HG02642 (cell line): Measurements from ENCODE around the gene SOX4.

Experiments
- ATAC-seq: cut with Tn5 transposase; IDR thresholded peaks from one replicate; pipeline ENCODE4 v1.9.1; 2021; ENCODE audit warnings: mild to moderate bottlenecking; ENCODE audit not compliant: unreplicated experiment, poor library complexity

SOX4 gene

DNA sequence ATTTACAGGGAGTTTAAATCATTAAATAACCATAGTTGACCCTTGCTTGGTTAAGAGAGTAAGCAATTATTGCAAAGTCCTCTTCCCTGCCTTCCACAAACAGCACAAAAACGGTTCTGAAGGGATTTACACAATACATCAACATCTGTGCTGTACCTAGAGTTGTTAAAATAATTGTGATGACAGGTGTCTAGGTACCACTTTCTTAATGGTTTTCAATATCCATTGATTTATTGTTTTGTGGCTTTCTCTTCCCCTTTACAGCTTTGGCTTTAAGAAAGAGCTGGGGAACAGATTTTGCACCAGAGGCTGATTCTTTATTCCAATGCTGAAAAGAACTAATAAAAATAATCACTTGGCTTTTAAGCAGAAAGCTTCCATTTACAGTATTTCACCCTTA lies 598 bp upstream of the SOX4 start:
- ATAC-seq = no peak

DNA sequence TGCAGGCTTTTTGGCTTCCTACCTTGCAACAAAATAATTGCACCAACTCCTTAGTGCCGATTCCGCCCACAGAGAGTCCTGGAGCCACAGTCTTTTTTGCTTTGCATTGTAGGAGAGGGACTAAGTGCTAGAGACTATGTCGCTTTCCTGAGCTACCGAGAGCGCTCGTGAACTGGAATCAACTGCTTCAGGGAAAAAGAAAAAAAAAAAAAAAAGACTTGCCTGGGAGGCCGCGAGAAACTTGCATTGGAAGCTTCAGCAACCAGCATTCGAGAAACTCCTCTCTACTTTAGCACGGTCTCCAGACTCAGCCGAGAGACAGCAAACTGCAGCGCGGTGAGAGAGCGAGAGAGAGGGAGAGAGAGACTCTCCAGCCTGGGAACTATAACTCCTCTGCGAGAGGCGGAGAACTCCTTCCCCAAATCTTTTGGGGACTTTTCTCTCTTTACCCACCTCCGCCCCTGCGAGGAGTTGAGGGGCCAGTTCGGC lies 420 bp downstream of the SOX4 start:
- ATAC-seq = peak; percentile 24

DNA sequence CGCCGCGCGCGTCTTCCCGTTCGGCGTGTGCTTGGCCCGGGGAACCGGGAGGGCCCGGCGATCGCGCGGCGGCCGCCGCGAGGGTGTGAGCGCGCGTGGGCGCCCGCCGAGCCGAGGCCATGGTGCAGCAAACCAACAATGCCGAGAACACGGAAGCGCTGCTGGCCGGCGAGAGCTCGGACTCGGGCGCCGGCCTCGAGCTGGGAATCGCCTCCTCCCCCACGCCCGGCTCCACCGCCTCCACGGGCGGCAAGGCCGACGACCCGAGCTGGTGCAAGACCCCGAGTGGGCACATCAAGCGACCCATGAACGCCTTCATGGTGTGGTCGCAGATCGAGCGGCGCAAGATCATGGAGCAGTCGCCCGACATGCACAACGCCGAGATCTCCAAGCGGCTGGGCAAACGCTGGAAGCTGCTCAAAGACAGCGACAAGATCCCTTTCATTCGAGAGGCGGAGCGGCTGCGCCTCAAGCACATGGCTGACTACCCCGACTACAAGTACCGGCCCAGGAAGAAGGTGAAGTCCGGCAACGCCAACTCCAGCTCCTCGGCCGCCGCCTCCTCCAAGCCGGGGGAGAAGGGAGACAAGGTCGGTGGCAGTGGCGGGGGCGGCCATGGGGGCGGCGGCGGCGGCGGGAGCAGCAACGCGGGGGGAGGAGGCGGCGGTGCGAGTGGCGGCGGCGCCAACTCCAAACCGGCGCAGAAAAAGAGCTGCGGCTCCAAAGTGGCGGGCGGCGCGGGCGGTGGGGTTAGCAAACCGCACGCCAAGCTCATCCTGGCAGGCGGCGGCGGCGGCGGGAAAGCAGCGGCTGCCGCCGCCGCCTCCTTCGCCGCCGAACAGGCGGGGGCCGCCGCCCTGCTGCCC lies 1.1 kb downstream of the SOX4 start:
- ATAC-seq = peak; percentile 32

DNA sequence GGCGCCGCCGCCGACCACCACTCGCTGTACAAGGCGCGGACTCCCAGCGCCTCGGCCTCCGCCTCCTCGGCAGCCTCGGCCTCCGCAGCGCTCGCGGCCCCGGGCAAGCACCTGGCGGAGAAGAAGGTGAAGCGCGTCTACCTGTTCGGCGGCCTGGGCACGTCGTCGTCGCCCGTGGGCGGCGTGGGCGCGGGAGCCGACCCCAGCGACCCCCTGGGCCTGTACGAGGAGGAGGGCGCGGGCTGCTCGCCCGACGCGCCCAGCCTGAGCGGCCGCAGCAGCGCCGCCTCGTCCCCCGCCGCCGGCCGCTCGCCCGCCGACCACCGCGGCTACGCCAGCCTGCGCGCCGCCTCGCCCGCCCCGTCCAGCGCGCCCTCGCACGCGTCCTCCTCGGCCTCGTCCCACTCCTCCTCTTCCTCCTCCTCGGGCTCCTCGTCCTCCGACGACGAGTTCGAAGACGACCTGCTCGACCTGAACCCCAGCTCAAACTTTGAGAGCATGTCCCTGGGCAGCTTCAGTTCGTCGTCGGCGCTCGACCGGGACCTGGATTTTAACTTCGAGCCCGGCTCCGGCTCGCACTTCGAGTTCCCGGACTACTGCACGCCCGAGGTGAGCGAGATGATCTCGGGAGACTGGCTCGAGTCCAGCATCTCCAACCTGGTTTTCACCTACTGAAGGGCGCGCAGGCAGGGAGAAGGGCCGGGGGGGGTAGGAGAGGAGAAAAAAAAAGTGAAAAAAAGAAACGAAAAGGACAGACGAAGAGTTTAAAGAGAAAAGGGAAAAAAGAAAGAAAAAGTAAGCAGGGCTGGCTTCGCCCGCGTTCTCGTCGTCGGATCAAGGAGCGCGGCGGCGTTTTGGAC lies 2.0 kb downstream of the SOX4 start:
- peak; percentile 25 for ATAC-seq

DNA sequence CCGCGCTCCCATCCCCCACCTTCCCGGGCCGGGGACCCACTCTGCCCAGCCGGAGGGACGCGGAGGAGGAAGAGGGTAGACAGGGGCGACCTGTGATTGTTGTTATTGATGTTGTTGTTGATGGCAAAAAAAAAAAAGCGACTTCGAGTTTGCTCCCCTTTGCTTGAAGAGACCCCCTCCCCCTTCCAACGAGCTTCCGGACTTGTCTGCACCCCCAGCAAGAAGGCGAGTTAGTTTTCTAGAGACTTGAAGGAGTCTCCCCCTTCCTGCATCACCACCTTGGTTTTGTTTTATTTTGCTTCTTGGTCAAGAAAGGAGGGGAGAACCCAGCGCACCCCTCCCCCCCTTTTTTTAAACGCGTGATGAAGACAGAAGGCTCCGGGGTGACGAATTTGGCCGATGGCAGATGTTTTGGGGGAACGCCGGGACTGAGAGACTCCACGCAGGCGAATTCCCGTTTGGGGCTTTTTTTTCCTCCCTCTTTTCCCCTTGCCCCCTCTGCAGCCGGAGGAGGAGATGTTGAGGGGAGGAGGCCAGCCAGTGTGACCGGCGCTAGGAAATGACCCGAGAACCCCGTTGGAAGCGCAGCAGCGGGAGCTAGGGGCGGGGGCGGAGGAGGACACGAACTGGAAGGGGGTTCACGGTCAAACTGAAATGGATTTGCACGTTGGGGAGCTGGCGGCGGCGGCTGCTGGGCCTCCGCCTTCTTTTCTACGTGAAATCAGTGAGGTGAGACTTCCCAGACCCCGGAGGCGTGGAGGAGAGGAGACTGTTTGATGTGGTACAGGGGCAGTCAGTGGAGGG lies 2.8 kb downstream of the SOX4 start:
- no peak for ATAC-seq

DNA sequence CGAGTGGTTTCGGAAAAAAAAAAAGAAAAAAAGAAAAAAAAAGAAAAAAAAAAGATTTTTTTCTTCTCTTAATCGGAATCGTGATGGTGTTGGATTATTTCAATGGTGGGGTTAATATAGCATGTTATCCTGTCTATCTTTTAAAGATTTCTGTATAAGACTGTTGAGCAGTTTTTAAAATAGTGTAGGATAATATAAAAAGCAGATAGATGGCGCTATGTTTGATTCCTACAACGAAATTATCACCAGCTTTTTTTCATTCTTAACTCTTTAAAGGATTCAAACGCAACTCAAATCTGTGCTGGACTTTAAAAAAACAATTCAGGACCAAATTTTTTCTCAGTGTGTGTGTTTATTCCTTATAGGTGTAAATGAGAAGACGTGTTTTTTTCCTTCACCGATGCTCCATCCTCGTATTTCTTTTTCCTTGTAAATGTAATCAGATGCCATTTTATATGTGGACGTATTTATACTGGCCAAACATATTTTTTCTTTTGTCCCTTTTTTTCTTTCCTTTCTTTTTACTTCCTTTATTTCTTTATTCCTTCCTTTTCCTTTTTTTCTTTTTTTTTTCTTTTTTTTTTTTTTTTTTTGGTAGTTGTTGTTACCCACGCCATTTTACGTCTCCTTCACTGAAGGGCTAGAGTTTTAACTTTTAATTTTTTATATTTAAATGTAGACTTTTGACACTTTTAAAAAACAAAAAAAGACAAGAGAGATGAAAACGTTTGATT lies 3.6 kb downstream of the SOX4 start:
- no peak for ATAC-seq

DNA sequence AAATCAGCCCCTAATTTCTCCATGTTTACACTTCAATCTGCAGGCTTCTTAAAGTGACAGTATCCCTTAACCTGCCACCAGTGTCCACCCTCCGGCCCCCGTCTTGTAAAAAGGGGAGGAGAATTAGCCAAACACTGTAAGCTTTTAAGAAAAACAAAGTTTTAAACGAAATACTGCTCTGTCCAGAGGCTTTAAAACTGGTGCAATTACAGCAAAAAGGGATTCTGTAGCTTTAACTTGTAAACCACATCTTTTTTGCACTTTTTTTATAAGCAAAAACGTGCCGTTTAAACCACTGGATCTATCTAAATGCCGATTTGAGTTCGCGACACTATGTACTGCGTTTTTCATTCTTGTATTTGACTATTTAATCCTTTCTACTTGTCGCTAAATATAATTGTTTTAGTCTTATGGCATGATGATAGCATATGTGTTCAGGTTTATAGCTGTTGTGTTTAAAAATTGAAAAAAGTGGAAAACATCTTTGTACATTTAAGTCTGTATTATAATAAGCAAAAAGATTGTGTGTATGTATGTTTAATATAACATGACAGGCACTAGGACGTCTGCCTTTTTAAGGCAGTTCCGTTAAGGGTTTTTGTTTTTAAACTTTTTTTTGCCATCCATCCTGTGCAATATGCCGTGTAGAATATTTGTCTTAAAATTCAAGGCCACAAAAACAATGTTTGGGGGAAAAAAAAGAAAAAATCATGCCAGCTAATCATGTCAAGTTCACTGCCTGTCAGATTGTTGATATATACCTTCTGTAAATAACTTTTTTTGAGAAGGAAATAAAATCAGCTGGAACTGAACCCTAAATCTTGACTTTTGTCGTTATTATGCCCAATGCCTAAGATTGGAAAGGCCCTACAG lies 4.5 kb downstream of the SOX4 start:
- ATAC-seq = no peak

DNA sequence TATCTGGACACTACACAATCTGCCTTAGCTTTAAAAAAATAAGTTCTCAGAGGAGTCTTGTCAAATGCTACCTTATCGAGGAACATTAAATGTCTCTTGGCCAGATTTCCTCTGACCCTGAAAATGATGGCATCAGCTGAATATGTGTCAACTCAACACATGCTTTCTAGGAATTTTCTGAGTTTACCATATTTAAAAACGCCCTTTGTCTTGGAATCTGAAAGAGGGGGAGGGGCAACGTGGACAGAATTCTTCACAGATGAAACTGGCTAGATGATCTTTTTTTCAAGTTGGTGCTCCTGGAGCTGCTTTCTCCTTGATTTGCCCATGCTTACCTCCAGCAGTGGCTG lies 5.1 kb downstream of the SOX4 start:
- no peak for ATAC-seq

DNA sequence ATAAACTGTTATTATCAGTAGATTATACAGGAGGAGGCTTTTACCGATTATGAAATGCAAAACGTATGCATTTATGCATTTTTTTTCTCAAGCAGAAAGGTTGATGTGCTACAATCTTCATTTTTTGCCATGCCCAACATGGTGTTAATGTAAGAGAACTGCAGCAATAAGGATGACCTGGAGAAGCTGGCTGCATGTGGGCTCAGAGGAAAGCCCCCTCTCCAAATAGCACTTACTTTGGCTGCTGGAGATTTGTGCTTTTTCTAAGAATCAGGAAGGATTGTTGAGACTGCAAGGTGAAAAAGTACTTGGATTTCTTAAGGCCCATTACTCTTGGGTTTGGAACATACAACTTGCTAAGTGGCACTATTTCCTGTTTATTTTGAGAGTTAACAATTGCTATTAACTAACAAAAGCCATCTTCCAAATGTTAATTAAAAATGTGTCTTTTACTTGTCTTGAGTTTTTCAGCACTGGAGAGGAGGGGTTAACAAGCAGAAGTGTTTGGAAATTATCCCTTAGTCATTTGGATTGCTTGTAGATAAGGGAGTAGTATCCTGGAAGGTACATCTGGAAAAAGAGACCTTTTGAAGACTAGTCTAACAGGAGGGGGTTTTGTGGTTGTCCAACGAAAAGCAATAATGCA lies 5.6 kb downstream of the SOX4 start:
- no peak for ATAC-seq

DNA sequence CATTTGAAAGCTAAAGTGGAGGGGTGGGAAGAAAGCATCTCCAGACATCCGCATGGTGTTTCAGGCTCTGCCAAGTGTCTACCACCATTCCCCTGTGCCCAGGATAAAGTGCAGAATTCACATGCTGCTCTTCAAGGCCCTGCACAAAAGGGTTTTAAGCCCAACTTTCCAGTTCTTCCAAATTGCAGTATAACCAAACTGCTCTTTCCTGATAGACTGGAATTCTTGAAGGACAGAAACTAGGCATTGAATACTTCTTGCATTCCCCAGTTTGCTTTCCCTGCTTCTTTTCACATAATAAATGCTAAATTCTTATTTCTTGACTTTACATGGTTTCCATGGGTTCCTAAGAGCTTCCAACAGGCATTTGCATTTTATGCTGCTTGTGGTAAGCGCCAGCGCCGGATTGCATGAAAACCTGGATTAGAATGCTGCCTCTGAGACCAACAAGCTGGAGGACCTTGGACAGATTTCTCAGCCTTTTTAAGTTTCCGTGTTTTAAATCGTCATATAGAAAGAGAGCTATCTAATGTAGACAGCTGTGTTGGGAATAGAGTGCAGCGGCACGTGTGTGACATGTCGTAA lies 7.9 kb downstream of the SOX4 start:
- ATAC-seq = no peak

DNA sequence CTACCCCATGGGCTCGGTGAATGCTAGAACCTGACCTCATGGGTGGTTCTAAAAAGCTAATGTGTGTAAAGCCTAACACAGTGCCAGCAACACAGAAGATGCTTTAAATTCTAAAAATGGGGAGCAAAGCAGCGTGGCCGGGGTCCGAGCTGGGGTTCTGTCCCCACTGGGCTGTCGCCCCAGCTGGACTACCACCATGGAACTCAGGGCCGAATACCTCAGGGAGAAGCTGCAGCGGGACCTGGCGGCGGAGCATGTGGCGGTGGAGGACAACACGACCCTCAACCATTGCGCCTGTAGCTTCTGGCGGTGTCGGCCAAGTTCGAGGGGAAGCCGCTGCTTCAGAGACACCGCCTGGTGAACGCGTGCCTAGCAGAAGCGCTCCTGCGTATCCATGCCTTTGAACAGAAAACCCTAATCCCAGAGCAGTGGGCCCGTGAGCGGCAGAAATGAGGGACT lies 8.4 kb downstream of the SOX4 start:
- no peak for ATAC-seq

DNA sequence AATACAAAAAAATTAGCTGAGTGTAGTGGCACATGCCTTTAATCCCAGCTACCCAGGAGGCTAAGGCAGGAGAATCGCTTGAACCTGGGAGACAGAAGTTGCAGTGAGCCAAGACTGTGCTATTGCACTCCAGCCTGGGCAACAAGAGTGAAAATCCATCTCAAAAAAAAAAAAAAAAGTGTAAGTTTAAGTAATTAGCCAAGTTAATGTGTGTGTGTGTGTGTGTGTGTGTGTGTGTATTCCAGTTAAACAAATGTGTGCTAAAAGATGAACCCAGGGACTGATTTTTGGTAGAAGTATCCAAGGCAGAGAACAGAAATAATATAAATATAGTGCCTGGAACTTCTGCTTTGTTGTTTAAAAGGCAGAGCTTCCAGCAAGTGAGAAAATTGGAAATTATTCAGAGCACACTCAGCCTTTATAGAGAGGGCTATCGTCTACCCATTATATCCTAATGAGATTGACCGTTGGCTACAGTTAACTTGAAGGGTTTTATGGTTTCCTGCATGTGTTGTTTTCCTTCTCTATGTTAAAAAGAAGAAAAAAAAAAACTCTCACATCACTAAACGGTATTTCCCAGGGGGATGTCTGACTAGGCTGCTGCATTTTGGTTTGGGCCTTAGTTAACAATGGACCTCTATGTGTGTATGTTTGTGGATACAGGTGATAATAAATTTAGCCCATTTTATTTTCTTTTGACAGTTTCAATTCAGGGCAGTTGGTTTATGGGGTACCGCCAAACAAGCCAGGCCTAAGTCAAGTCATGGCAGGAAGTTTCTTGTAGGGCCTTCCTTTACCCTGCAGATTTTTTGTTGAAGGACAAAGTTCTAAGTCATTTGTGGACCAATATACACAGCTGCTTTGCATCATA lies 9.8 kb downstream of the SOX4 start:
- ATAC-seq = peak; percentile 56

DNA sequence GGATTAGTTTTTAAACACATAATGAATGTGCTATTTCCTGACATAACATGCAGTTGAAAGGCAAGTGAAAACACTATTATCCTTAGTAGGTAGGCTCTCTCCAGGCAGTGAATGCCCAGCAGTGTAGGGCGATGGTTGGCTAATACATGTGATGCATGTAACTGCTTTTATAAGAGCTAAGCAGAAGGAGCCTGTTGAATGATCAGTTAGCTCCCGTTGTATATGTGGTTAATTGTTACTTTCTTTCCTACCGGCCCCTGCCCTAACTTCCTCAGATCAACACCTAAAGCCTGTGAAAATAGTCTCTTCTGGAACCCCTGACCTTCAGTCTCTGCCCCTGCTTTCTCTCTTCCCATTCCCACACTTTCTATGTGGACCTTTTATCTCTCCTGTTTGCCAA lies 10.5 kb downstream of the SOX4 start:
- no peak for ATAC-seq

DNA sequence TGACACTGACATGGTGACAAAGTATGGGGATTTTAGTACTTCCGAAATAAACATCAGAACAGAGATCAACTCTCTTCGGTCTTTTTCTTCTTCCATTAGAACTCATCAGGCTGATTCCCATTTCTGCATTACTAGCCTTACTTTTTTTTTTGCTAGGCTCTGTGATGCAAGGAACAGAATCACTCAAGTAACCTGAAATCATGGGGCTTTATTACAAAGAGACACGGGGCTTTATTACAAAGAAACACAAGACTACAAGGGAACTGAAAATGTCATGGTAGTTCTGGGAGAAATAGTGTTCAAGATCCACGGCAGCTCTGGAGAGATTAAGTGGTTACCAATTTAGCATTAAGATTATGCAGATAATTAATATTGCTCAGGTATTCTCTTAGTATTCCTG lies 11.6 kb downstream of the SOX4 start:
- no peak for ATAC-seq

DNA sequence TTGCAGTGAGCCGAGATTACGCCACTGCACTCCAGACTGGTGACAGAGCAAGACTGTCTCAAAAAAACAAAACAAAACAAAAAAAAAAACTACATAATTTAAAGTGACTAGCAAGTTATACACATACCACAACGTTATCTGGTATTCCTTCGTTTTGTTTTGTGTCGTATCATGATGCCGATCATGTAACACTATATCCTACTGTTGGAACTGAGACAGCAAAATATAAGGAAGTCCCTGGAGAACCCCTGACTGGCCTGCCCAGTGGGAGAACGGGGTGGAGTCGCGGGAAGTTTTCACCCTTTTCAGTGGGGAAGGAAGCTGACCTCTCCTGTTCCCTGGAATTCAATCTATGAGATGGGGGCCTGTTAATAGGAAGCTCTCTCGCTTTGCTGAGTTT lies 15.1 kb downstream of the SOX4 start:
- ATAC-seq = no peak

DNA sequence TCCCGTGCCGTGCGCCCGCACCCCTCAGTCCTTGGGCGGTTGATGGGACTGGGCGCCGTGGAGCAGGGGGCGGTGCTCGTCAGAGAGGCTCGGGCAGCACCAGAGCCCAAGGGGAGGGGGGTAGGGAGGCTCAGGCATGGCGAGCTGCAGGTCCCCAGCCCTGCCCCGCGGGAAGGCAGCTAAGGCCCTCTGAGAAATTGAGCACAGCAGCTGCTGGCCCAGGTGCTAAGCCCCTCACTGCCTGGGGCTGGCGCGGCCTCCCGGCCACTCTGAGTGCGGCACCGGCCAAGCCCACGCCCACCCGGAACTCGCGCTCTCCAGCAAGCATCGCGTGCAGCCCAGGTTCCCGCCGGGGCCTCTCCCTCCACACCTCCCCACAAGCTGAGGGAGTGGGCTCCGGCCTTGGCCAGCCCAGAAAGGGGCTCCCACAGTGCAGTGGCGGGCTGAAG lies 16.4 kb downstream of the SOX4 start:
- no peak for ATAC-seq

DNA sequence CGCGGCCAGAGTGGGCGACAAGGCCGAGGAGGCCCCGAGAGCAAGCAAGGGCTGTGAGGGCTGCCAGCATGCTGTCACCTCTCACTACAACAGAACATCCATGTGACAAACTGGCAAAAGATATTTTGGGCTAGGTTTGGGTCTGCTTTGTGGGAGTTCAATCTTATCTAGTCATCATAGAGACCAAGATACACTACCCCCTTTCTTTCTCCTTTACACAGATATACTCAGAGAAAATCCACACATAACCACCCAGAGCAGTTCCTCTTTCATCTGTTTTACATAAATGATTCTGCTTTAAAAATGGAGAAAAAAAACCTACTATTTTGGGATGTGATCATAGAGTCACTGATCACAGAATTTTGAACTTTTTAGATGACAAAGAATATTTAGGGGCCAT lies 16.8 kb downstream of the SOX4 start:
- ATAC-seq = peak; percentile 85
